ENCODE results near the gene CRYGD. TPM values are rescaled to one million over a fixed set of nuclear protein-coding genes. Genes with fewer than 3 reads are reported as not detected.
"Not testable (repeated sequence)": the region's sequence is repeated elsewhere in the genome, so short reads cannot be mapped to it uniquely, and the experiment has no call there.

CRYGD gene
- total RNA-seq, 4 donors from 2014 or later = not detected

GRCh38 chr2:208101716-208102631, 22.4 kb downstream of the CRYGD start:
- H3K9me3 ChIP-seq = no peaks in the 10 kb centered on the region
- no peaks in the 10 kb centered on the region for H3K36me3 ChIP-seq
- WGBS, 2 donors = 49 to 55% methylated on average over 10 of the region's 10 CpGs
- TF ChIP-seq CTCF (IDR thresholded peaks at IDR 0.05) = no peak
- intact Hi-C loops (cut with DNase I) = no loop called here
- no peaks in the 10 kb centered on the region for H3K27me3 ChIP-seq
- no peak overlapping the region for H3K4me3 ChIP-seq (replicated peaks in 1 of 3)
- H3K27ac ChIP-seq = no peak overlapping the region
- no peak for DNase-seq
- H3K4me1 ChIP-seq = no peaks in the 10 kb centered on the region

GRCh38 chr2:208099682-208100470, 24.4 kb downstream of the CRYGD start:
- Histone ChIP-seq H3K4me3 (replicated peaks in 1 of 3) (no peak overlapping the region), H3K36me3 (no peaks in the 10 kb centered on the region), H3K9me3 (no peaks in the 10 kb centered on the region), H3K27me3 (no peaks in the 10 kb centered on the region), H3K27ac (no peak overlapping the region), H3K4me1 (no peaks in the 10 kb centered on the region)
- intact Hi-C loops (cut with DNase I) = no loop called here
- no peak for DNase-seq
- no peak for TF ChIP-seq CTCF (IDR thresholded peaks at IDR 0.05)
- no peak for TF ChIP-seq POLR2A (IDR thresholded peaks at IDR 0.05)
- 76 to 86% methylated on average over 13 of the region's 13 CpGs for WGBS, 2 donors

- H3K4me1 ChIP-seq; H3K27ac ChIP-seq; H3K9me3 ChIP-seq; DNase-seq; H3K27me3 ChIP-seq; intact Hi-C loops (cut with DNase I); H3K36me3 ChIP-seq; H3K4me3 ChIP-seq (replicated peaks in 1 of 3): not testable (repeated sequence)
- 100% methylated on average over 1 of the region's 1 CpG for WGBS, 2 donors
These were observed 25.6 kb downstream of the CRYGD start for GRCh38 chr2:208098701-208099100.

- Histone ChIP-seq H3K9me3 (no peaks in the 10 kb centered on the region), H3K4me1 (no peaks in the 10 kb centered on the region), H3K27me3 (no peaks in the 10 kb centered on the region), H3K4me3 (replicated peaks in 1 of 3) (no peak overlapping the region), H3K36me3 (no peaks in the 10 kb centered on the region), H3K27ac (no peak overlapping the region)
- intact Hi-C loops (cut with DNase I) = no loop called here
- TF ChIP-seq POLR2A (IDR thresholded peaks at IDR 0.05) = no peak
- TF ChIP-seq CTCF (IDR thresholded peaks at IDR 0.05) = no peak
- 49 to 52% methylated on average over 2 of the region's 2 CpGs for WGBS, 2 donors
- no peak for DNase-seq
These were observed 26.1 kb downstream of the CRYGD start for GRCh38 chr2:208098267-208098666.

- TF ChIP-seq POLR2A (IDR thresholded peaks at IDR 0.05) (no peak), CTCF (IDR thresholded peaks at IDR 0.05) (no peak)
- intact Hi-C loops (cut with DNase I) = no loop called here
- Histone ChIP-seq H3K27me3 (no peaks in the 10 kb centered on the region), H3K36me3 (no peaks in the 10 kb centered on the region), H3K4me1 (no peaks in the 10 kb centered on the region), H3K9me3 (no peaks in the 10 kb centered on the region), H3K27ac (no peak overlapping the region), H3K4me3 (replicated peaks in 1 of 3) (no peak overlapping the region)
- 80 to 81% methylated on average over 5 of the region's 5 CpGs for WGBS, 2 donors
- no peak for DNase-seq
These were observed 26.5 kb downstream of the CRYGD start for GRCh38 chr2:208097801-208098200.

Data from thyroid gland (tissue), 4 donors.